Measurements from ENCODE around the gene CYTH3. TPM values are rescaled to one million over a fixed set of nuclear protein-coding genes. Genes with fewer than 3 reads are reported as not detected.

CYTH3 gene
- total RNA-seq, 1 experiment from 2014 or later = 16.7 TPM

DNA sequence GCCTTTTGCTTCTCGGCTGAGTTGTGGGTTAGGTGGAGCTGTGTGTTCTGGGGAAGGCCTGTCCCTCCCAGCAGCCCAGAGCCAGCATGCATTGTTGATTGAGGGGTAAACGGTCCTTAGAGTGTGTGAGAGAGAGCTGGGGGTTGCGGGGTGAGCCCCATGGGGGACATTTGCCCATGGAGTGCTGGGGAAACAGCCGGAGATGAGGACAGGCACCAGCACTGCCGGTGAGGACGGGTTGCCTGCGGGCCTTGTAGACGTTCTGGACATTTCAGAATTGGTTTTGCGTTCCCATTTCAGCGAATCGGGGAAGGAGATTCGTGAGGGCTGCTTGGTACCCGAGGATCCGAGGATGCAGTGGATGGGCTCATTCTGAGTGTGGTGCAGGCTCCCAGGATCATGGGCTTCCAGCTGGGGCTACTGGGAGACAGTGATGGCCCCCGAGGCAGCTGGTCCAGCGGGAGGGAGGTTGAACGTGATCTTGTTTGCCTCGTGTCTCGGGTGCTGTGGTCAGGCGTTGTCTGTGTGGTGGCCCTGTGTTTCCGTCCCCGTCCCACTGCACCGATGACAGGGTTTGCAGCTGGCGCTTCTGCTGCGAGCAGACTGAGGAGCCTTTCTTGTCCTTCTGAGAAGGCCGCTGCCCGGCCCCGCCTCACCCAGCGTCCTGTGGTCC, 113.9 kb downstream of the CYTH3 start:
- ChIA-PET RAD21 (ENCODE audit: low non-redundant PET in 1 of 2, low total read pairs in 2 of 2, uncharacterized antibody in 2 of 2, unreplicated experiment in 2 of 2) (no interaction called here), CTCF (no interaction called here), POLR2A (no interaction called here)
- Histone ChIP-seq H3K27me3 (ENCODE audit: insufficient read depth, low read length) (no peaks in the 10 kb centered on the region), H4K20me1 (ENCODE audit: insufficient read depth) (no peaks in the 10 kb centered on the region), H3K27ac (ENCODE audit: low read depth, low read length) (no peak overlapping the region), H3K4me1 (ENCODE audit: control insufficient read depth in 1 of 2, insufficient read depth in 2 of 2, low read length in 2 of 2) (no peaks in the 10 kb centered on the region), H3K36me3 (ENCODE audit: control insufficient read depth in 1 of 2, insufficient read depth in 2 of 2, low read length in 2 of 2) (peaks cover 18 to 27% of the 10 kb centered on the region in 2 experiments; a peak in 3 of 4 replicates), H3K9ac (ENCODE audit: low read length) (no peak overlapping the region), H3K4me3 (replicated peaks in 1 of 2; ENCODE audit: low read depth in 1 of 2, low read length in 2 of 2) (no peak overlapping the region), H3K9me2 (ENCODE audit: insufficient read depth) (no peaks in the 10 kb centered on the region), H2AFZ (ENCODE audit: low read depth, low read length, poor library complexity, severe bottlenecking) (no peak overlapping the region), H3K4me2 (ENCODE audit: low read length) (no peak overlapping the region), H3K9me3 (ENCODE audit: control insufficient read depth in 1 of 2, insufficient read depth in 1 of 2, low read depth in 1 of 2, low read length in 2 of 2) (no peaks in the 10 kb centered on the region), H3K79me2 (ENCODE audit: insufficient read depth, low read length) (no peaks in the 10 kb centered on the region)
- intact Hi-C loops (cut with micrococcal nuclease) = no loop called here
- TF ChIP-seq SRF (IDR thresholded peaks at IDR 0.05; ENCODE audit: low read depth) (no peak), EZH2 (IDR thresholded peaks at IDR 0.05) (no peak), FOSL1 (IDR thresholded peaks at IDR 0.05; ENCODE audit: low read depth) (no peak), TCF7L2 (IDR thresholded peaks at IDR 0.05; ENCODE audit: borderline replicate concordance, extremely low read depth, insufficient read depth, insufficient read length) (no peak), JUND (IDR thresholded peaks at IDR 0.05) (no peak), ELF1 (IDR thresholded peaks at IDR 0.05; ENCODE audit: borderline replicate concordance, low read depth) (no peak), ZNF274 (IDR thresholded peaks at IDR 0.05; ENCODE audit: low read depth, low read length) (no peak), POLR2A (IDR thresholded peaks at IDR 0.05; ENCODE audit: borderline replicate concordance, extremely low read depth, insufficient read depth, insufficient read length) (no peak), YY1 (IDR thresholded peaks at IDR 0.05; ENCODE audit: extremely low read depth, insufficient replicate concordance, low read depth, low read length) (no peak), POLR2AphosphoS5 (IDR thresholded peaks at IDR 0.05; ENCODE audit: low read depth, low read length) (no peak), SP1 (IDR thresholded peaks at IDR 0.05; ENCODE audit: low read depth) (no peak), EZH2phosphoT487 (IDR thresholded peaks at IDR 0.05; ENCODE audit: borderline replicate concordance) (no peak)
- TF ChIP-seq, protein P1, sequence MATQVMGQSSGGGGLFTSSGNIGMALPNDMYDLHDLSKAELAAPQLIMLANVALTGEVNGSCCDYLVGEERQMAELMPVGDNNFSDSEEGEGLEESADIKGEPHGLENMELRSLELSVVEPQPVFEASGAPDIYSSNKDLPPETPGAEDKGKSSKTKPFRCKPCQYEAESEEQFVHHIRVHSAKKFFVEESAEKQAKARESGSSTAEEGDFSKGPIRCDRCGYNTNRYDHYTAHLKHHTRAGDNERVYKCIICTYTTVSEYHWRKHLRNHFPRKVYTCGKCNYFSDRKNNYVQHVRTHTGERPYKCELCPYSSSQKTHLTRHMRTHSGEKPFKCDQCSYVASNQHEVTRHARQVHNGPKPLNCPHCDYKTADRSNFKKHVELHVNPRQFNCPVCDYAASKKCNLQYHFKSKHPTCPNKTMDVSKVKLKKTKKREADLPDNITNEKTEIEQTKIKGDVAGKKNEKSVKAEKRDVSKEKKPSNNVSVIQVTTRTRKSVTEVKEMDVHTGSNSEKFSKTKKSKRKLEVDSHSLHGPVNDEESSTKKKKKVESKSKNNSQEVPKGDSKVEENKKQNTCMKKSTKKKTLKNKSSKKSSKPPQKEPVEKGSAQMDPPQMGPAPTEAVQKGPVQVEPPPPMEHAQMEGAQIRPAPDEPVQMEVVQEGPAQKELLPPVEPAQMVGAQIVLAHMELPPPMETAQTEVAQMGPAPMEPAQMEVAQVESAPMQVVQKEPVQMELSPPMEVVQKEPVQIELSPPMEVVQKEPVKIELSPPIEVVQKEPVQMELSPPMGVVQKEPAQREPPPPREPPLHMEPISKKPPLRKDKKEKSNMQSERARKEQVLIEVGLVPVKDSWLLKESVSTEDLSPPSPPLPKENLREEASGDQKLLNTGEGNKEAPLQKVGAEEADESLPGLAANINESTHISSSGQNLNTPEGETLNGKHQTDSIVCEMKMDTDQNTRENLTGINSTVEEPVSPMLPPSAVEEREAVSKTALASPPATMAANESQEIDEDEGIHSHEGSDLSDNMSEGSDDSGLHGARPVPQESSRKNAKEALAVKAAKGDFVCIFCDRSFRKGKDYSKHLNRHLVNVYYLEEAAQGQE (IDR thresholded peaks at IDR 0.05; ENCODE audit: low read depth) = no peak
- TF ChIP-seq, protein P2, sequence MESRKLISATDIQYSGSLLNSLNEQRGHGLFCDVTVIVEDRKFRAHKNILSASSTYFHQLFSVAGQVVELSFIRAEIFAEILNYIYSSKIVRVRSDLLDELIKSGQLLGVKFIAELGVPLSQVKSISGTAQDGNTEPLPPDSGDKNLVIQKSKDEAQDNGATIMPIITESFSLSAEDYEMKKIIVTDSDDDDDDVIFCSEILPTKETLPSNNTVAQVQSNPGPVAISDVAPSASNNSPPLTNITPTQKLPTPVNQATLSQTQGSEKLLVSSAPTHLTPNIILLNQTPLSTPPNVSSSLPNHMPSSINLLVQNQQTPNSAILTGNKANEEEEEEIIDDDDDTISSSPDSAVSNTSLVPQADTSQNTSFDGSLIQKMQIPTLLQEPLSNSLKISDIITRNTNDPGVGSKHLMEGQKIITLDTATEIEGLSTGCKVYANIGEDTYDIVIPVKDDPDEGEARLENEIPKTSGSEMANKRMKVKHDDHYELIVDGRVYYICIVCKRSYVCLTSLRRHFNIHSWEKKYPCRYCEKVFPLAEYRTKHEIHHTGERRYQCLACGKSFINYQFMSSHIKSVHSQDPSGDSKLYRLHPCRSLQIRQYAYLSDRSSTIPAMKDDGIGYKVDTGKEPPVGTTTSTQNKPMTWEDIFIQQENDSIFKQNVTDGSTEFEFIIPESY (IDR thresholded peaks at IDR 0.05; ENCODE audit: extremely low read depth, insufficient replicate concordance, low read length) = no peak
- ATAC-seq = no peak
- no peak for DNase-seq (ENCODE audit: low read depth, low spot score)
- BruUV-seq (replicated peaks) = no TSS peak
